ENCODE results near the gene DPCD.

DNA sequence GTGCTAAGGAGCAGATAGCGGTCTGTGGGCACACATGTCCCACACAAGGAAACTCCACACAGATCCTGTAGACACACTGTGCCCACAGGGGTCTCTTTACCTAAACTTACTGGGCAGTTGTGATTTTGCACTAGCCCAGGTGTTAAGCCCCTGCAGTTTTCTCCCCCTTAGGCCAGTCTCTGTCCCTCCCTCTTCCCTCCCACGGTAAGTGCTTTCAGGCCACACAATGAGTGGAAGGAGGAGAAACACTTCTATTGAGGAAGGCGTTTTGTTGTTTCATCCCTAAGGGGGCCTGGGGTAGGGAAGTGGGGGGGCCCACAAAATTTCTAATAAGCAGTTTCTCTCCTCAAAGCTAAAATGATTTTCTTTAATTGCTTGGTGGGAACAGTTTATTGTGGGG is 55.4 kb downstream of the DPCD start:
- TF ChIP-seq, protein P1, sequence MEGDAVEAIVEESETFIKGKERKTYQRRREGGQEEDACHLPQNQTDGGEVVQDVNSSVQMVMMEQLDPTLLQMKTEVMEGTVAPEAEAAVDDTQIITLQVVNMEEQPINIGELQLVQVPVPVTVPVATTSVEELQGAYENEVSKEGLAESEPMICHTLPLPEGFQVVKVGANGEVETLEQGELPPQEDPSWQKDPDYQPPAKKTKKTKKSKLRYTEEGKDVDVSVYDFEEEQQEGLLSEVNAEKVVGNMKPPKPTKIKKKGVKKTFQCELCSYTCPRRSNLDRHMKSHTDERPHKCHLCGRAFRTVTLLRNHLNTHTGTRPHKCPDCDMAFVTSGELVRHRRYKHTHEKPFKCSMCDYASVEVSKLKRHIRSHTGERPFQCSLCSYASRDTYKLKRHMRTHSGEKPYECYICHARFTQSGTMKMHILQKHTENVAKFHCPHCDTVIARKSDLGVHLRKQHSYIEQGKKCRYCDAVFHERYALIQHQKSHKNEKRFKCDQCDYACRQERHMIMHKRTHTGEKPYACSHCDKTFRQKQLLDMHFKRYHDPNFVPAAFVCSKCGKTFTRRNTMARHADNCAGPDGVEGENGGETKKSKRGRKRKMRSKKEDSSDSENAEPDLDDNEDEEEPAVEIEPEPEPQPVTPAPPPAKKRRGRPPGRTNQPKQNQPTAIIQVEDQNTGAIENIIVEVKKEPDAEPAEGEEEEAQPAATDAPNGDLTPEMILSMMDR (IDR thresholded peaks at IDR 0.05) = no peak
- TF ChIP-seq POLR2A (IDR thresholded peaks at IDR 0.05) = no peak
